H1 (cell line): ENCODE results near the gene RPGR. TPM values are rescaled to one million over a fixed set of nuclear protein-coding genes. Genes with fewer than 3 reads are reported as not detected.

Source experiments
- CTCF ChIA-PET: fragments of 300-600 bp; sonication (Branson Sonifier 250); formaldehyde crosslinking; loops from one replicate; lab custom pipeline; 2021; ENCODE audit not compliant: partially characterized antibody; lab: Charles Lee
- POLR2A ChIA-PET: fragments of 300-600 bp; sonication (Branson Sonifier 250); formaldehyde crosslinking; loops from one replicate; lab custom pipeline; 2021; ENCODE audit warnings: inconsistent platforms; ENCODE audit not compliant: partially characterized antibody; lab: Charles Lee
- DNase-seq, 2 experiments: peaks; one replicate each; pipeline versions ENCODE4 v3.0.0 to v3.0.0-alpha.2; 2010 to 2022; ENCODE audit warnings: low spot score in 2 of 2, low read depth in 1 of 2, mixed read lengths in 1 of 2
- FAIRE-seq: peaks from 2 replicates; lab custom pipeline; 2011; peaks lifted over from hg19 to GRCh38; lab: Jason Lieb, UNC
- H2AFZ ChIP-seq: 2 replicates; pipeline ENCODE4 v1.8.1; 2012; ENCODE audit warnings: low read length, inconsistent platforms
- H2AK5ac ChIP-seq: 2 replicates; pipeline ENCODE4 v1.6.1; 2013; ENCODE audit warnings: low read depth, low read length
- H2BK120ac ChIP-seq: replicated peaks from 2 replicates; pipeline ENCODE3; 2013; ENCODE audit warnings: low read depth, low read length, inconsistent platforms
- H2BK12ac ChIP-seq: 2 replicates; pipeline ENCODE4 v1.6.1; 2013; ENCODE audit warnings: low read depth, low read length
- H2BK15ac ChIP-seq: 2 replicates; pipeline ENCODE4 v1.6.1; 2013; ENCODE audit warnings: low read length
- H2BK20ac ChIP-seq: 2 replicates; pipeline ENCODE4 v1.6.1; 2013; ENCODE audit warnings: low read length
- H2BK5ac ChIP-seq: 2 replicates; pipeline ENCODE4 v1.6.1; 2013; ENCODE audit warnings: low read depth, low read length
- H3K14ac ChIP-seq: 2 replicates; pipeline ENCODE4 v1.6.1; 2013; ENCODE audit warnings: inconsistent platforms; ENCODE audit not compliant: insufficient read length
- H3K18ac ChIP-seq: 2 replicates; pipeline ENCODE4 v1.6.1; 2013; ENCODE audit warnings: low read length; ENCODE audit errors: extremely low read depth
- H3K23ac ChIP-seq: 2 replicates; pipeline ENCODE4 v1.6.1; 2013; ENCODE audit warnings: inconsistent platforms; ENCODE audit not compliant: insufficient read length
- H3K23me2 ChIP-seq: 2 replicates; pipeline ENCODE4 v1.6.1; 2013; ENCODE audit warnings: low read depth, low read length
- H3K27ac ChIP-seq: 2 replicates; pipeline ENCODE4 v1.6.1; 2011; ENCODE audit warnings: low read depth, low read length, inconsistent platforms
- H3K27me3 ChIP-seq, 4 experiments: replicated peaks in 1 of 4; 1 replicate in 1 of 4; 2 replicates in 3 of 4; pipeline versions ENCODE4 v1.6.1 to v1.8.1; 2011 to 2013; ENCODE audit warnings: low read length in 3 of 4, mild to moderate bottlenecking in 3 of 4, inconsistent platforms in 2 of 4, mixed read lengths in 2 of 4, moderate library complexity in 1 of 4; ENCODE audit not compliant: control insufficient read depth in 3 of 4, insufficient read depth in 3 of 4; ENCODE audit errors: extremely low read depth in 1 of 4
- H3K36me3 ChIP-seq, 4 experiments: 2 replicates each; pipeline versions ENCODE4 v1.6.1 to v1.8.1; 2011 to 2013; ENCODE audit warnings: mild to moderate bottlenecking in 4 of 4, low read length in 3 of 4, moderate library complexity in 2 of 4, control low read depth in 1 of 4, inconsistent platforms in 1 of 4; ENCODE audit not compliant: insufficient read depth in 4 of 4, control insufficient read depth in 2 of 4
- H3K4ac ChIP-seq: replicated peaks from 2 replicates; pipeline ENCODE3; 2013; ENCODE audit warnings: low read length, low read depth, mixed read lengths, inconsistent platforms; ENCODE audit not compliant: insufficient read length
- H3K4me1 ChIP-seq, 4 experiments: replicated peaks in 1 of 4; 1 replicate in 1 of 4; 2 replicates in 3 of 4; pipeline versions ENCODE4 v1.6.1 to v1.8.1; 2011 to 2013; ENCODE audit warnings: low read length in 3 of 4, inconsistent platforms in 2 of 4, mixed read lengths in 1 of 4; ENCODE audit not compliant: insufficient read depth in 4 of 4, control insufficient read depth in 3 of 4
- H3K4me2 ChIP-seq, 2 experiments: 2 replicates each; pipeline versions ENCODE4 v1.6.1 to v1.8.1; 2011 to 2013; ENCODE audit warnings: low read depth in 2 of 2, low read length in 2 of 2, control low read depth in 1 of 2, inconsistent platforms in 1 of 2, mild to moderate bottlenecking in 1 of 2; ENCODE audit not compliant: insufficient read depth in 1 of 2
- H3K4me3 ChIP-seq, 4 experiments: fragments of 200-600, 300-600 bp in 1 of 4; sonication (generic), shearing (Covaris generic), sonication (Bioruptor Twin) in 1 of 4; 2 replicates each; pipeline versions ENCODE4 v1.5.1 to v1.8.1; 2011 to 2016; ENCODE audit warnings: low read length in 4 of 4, low read depth in 3 of 4, control low read depth in 2 of 4, inconsistent platforms in 2 of 4, mild to moderate bottlenecking in 2 of 4, mixed read lengths in 1 of 4, moderate library complexity in 1 of 4; ENCODE audit not compliant: insufficient read depth in 2 of 4; ENCODE audit errors: extremely low read depth in 1 of 4
- H3K56ac ChIP-seq: replicated peaks from 2 replicates; pipeline ENCODE3; 2013; ENCODE audit warnings: low read depth, mild to moderate bottlenecking, mixed read lengths, low read length, inconsistent platforms; ENCODE audit not compliant: insufficient read length
- H3K79me1 ChIP-seq: 2 replicates; pipeline ENCODE4 v1.6.1; 2013; ENCODE audit warnings: low read depth, low read length, control low read depth
- H3K79me2 ChIP-seq, 2 experiments: 2 replicates each; pipeline versions ENCODE4 v1.6.1 to v1.8.1; 2012 to 2013; ENCODE audit warnings: low read length in 2 of 2, mild to moderate bottlenecking in 2 of 2, inconsistent platforms in 1 of 2; ENCODE audit not compliant: insufficient read depth in 2 of 2, control insufficient read depth in 1 of 2
- H3K9ac ChIP-seq, 4 experiments: replicated peaks in 1 of 4; 1 replicate in 1 of 4; 2 replicates in 3 of 4; pipeline versions ENCODE4 v1.6.1 to v1.8.1; 2011 to 2013; ENCODE audit warnings: low read depth in 3 of 4, low read length in 3 of 4, control low read depth in 2 of 4, mild to moderate bottlenecking in 2 of 4, moderate library complexity in 2 of 4, inconsistent platforms in 1 of 4; ENCODE audit errors: extremely low read depth in 1 of 4
- H3K9me3 ChIP-seq, 2 experiments: 2 replicates each; pipeline versions ENCODE4 v1.6.1 to v1.8.1; 2012 to 2013; ENCODE audit warnings: mild to moderate bottlenecking in 2 of 2, moderate library complexity in 2 of 2, control low read depth in 1 of 2, inconsistent platforms in 1 of 2, low read depth in 1 of 2, low read length in 1 of 2, mixed read lengths in 1 of 2; ENCODE audit not compliant: insufficient read depth in 2 of 2
- H4K20me1 ChIP-seq, 2 experiments: replicated peaks in 1 of 2; 2 replicates each; pipeline versions ENCODE3 to v1.8.1; 2011 to 2013; ENCODE audit warnings: inconsistent platforms in 2 of 2, low read length in 2 of 2, mild to moderate bottlenecking in 1 of 2; ENCODE audit not compliant: insufficient read depth in 2 of 2, control insufficient read depth in 1 of 2
- H4K5ac ChIP-seq: 2 replicates; pipeline ENCODE4 v1.6.1; 2013; ENCODE audit warnings: low read length, low read depth, mixed read lengths, inconsistent platforms; ENCODE audit not compliant: insufficient read length
- H4K8ac ChIP-seq: 2 replicates; pipeline ENCODE4 v1.8.0; 2013; ENCODE audit warnings: mild to moderate bottlenecking, moderate library complexity, low read length, inconsistent platforms; ENCODE audit not compliant: insufficient read depth; ENCODE audit errors: extremely low read depth
- H4K91ac ChIP-seq: replicated peaks from 2 replicates; pipeline ENCODE3; 2013; ENCODE audit warnings: low read length, mixed read lengths, inconsistent platforms; ENCODE audit not compliant: insufficient read length
- CREB1 ChIP-seq: IDR thresholded peaks from 2 replicates; pipeline ENCODE4 v1.6.1; 2012; ENCODE audit warnings: inconsistent platforms
- USF2 ChIP-seq: IDR thresholded peaks from 2 replicates; pipeline ENCODE4 v1.6.1; 2011; ENCODE audit warnings: low read length, improper control_type of control experiment
- WGBS, 2 experiments: shearing (Covaris generic) in 1 of 2; methylation state at CpG; one replicate each; pipeline versions ENCODE4 v1.1.6 to v1.1.7; 2013 to 2015; ENCODE audit warnings: low lambda C conversion rate in 2 of 2, mixed read lengths in 2 of 2, inconsistent platforms in 1 of 2, low coverage in 1 of 2, missing lambda C conversion rate in 1 of 2; ENCODE audit not compliant: insufficient replicate concordance in 2 of 2, insufficient coverage in 1 of 2, insufficient read length in 1 of 2; ENCODE audit errors: extremely low coverage in 1 of 2, missing lambda C conversion rate in 1 of 2; 5-methylcytosine and 5-hydroxymethylcytosine counted together
- polyA plus RNA-seq, 7 experiments: library from polyadenylated mRNA; depleted of rRNA in 3 of 7; stranded (reverse) in 5 of 7; unstranded in 2 of 7; fragments of >200 nt in 5 of 7; fragments of 200-250 nt in 2 of 7; gene quantifications; 1 replicate in 5 of 7; 2 replicates in 1 of 7; 4 replicates in 1 of 7; pipeline versions ENCODE4 v1.2.1 to v1.2.3, GENCODE V29; 2011 to 2013; ENCODE audit warnings: missing spikeins in 2 of 7, mixed read lengths in 2 of 7
- total RNA-seq: library from RNA; stranded (reverse); fragmentation: NEBNext Ultra II Directional; extraction: Animal tissue kit (Norgen Biotek cat#: 25700); gene quantifications from 2 replicates; pipeline ENCODE4 v1.2.1, GENCODE V29; 2021

The RPGR gene
- total and polyA plus RNA-seq, 2 of the 8 experiments (the other 6 are each of a cell fraction or from before 2014, with no cell fraction given) = 1.6 to 10.0 TPM

DNA sequence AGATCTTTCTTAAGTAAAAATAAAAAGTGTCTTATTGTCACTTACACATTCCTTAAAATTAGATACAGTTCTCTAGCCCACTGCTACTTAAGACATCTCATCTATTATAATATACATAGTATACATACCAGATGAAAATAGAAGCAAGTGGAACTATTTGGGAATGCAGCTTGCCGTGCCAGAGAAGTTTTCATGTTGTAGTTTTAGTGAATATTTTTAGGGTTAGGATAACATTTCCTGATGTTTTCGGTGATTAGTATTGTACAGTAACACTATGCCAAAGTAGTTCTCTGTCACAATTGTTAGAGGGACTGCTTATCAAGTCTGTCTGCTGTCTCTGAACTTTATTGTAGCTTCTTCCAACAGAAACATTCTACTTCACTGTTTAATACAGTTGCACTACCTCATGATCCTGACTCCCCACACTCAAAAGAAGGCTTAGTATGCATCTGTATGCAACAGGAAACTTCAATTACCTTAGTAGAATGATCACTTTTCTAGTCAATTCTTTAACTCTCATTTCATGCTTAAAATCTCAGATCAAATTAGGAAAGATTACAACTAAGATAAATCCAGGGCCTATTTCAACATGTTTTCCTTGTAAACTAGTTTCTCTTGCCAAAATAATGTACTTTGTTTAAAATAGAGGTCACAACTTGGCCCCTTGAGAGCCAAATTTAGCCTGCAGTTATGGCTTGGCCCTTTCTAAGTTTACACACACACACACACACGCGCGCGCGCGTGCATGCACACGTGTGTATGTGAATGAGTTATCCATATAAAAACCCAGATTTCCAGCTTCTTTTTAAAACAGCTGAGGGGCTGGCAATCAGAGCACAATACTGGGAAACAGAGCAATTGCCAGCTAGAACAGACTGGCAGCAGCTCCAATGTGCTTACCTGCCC is 64.3 kb downstream of the RPGR start:
- ChIA-PET CTCF (interaction anchor here (0.6 to 5.0 kb wide), 7 partner anchors 11 to 176 kb away, joined by 3 to 25 read pairs (median 3); no protein-coding TSS in a partner anchor), POLR2A (interaction anchor here (1.4 kb wide), 1 partner anchor 64 kb away, joined by 3 read pairs; the partner anchor contains the start of gene RPGR)
- H2BK20ac ChIP-seq = no peak overlapping the region
- no peak for DNase-seq
- no peaks in the 10 kb centered on the region for H3K36me3 ChIP-seq
- H3K79me1 ChIP-seq = no peaks in the 10 kb centered on the region
- H3K79me2 ChIP-seq = no peaks in the 10 kb centered on the region
- no peak overlapping the region for H2BK5ac ChIP-seq
- H4K5ac ChIP-seq = no peak overlapping the region
- H3K9ac ChIP-seq = no peak overlapping the region
- no peaks in the 10 kb centered on the region for H3K9me3 ChIP-seq
- no peak overlapping the region for H3K56ac ChIP-seq
- no peaks in the 10 kb centered on the region for H3K27me3 ChIP-seq
- H2AK5ac ChIP-seq = no peak overlapping the region
- no peak for TF ChIP-seq CREB1
- no peak for TF ChIP-seq USF2
- H2BK15ac ChIP-seq = no peak overlapping the region
- H4K20me1 ChIP-seq = no peaks in the 10 kb centered on the region
- H3K4me1 ChIP-seq = no peaks in the 10 kb centered on the region
- no peak overlapping the region for H3K23ac ChIP-seq
- FAIRE-seq = no peak
- H3K18ac ChIP-seq = no peak overlapping the region
- H3K4me3 ChIP-seq = no peak overlapping the region
- H2BK12ac ChIP-seq = no peak overlapping the region
- no peak overlapping the region for H3K27ac ChIP-seq
- H3K14ac ChIP-seq = no peak overlapping the region
- H2AFZ ChIP-seq = no peak overlapping the region
- H4K91ac ChIP-seq = no peak overlapping the region
- H2BK120ac ChIP-seq = no peak overlapping the region
- H3K4me2 ChIP-seq = no peak overlapping the region
- WGBS, 2 experiments = 99% methylated on average over 9 of the region's 9 CpGs; no CpG with 5 or more reads in 1 of the 2 experiments
- H4K8ac ChIP-seq = no peak overlapping the region
- no peaks in the 10 kb centered on the region for H3K23me2 ChIP-seq
- H3K4ac ChIP-seq = no peak overlapping the region
